Kidney glomerular epithelial cell (primary cell): ENCODE data around the gene MON1B.
A peak's percentile ranks its signal among the peaks of the same experiment; 100 is the strongest.
"Not testable (repeated sequence)": the region's sequence is repeated elsewhere in the genome, so short reads cannot be mapped to it uniquely, and the experiment has no call there.

Source experiments
- DNase-seq: peaks from one replicate; lab custom pipeline; 2025; lab: John Stamatoyannopoulos, UW

MON1B gene

GRCh38 chr16:77197747-77198146, 6.8 kb downstream of the MON1B start:
- no peak for DNase-seq

- DNase-seq, result no peak
Measured at GRCh38 chr16:77199211-77199610, 8.2 kb downstream of the MON1B start, which contains the start of gene SYCE1L. TSS of gene SYCE1L (plus strand) at chr16:77199408. CDS start at chr16:77199452, 44 bp downstream.

- no peak for DNase-seq
Measured at GRCh38 chr16:77206533-77206932, 15.5 kb downstream of the MON1B start.

- no peak for DNase-seq
Measured at GRCh38 chr16:77207030-77207429, 16.0 kb downstream of the MON1B start.

GRCh38 chr16:77208382-77208781, 17.4 kb downstream of the MON1B start:
- DNase-seq, result no peak

- DNase-seq, result peak; percentile 23
Measured at GRCh38 chr16:77211880-77212740, 21.1 kb downstream of the MON1B start.

- peak; percentile 40 for DNase-seq
Measured at GRCh38 chr16:77212741-77213541, 22.0 kb downstream of the MON1B start.

GRCh38 chr16:77213542-77214106, 22.6 kb downstream of the MON1B start:
- peak; percentile 96 for DNase-seq

GRCh38 chr16:77214411-77215138, 23.6 kb downstream of the MON1B start:
- no peak for DNase-seq

GRCh38 chr16:77219437-77219836, 28.4 kb downstream of the MON1B start:
- no peak for DNase-seq

GRCh38 chr16:77220427-77220826, 29.4 kb downstream of the MON1B start:
- DNase-seq, result no peak

- DNase-seq, result no peak
Measured at GRCh38 chr16:77221482-77221881, 30.5 kb downstream of the MON1B start.

- DNase-seq, result no peak
Measured at GRCh38 chr16:77223184-77223583, 32.2 kb downstream of the MON1B start.

- DNase-seq, result no peak
Measured at GRCh38 chr16:77225182-77225581, 34.2 kb downstream of the MON1B start.

- DNase-seq, result no peak
Measured at GRCh38 chr16:77227745-77228144, 36.8 kb downstream of the MON1B start.

GRCh38 chr16:77231047-77231446, 40.1 kb downstream of the MON1B start:
- DNase-seq, result no peak

- no peak for DNase-seq
Measured at GRCh38 chr16:77233799-77234519, 43.0 kb downstream of the MON1B start.

GRCh38 chr16:77234611-77235010, 43.6 kb downstream of the MON1B start:
- DNase-seq, result no peak

- peak; percentile 73 for DNase-seq
Measured at GRCh38 chr16:77236063-77236511, 45.1 kb downstream of the MON1B start.

GRCh38 chr16:77238593-77238992, 47.6 kb downstream of the MON1B start:
- no peak for DNase-seq

GRCh38 chr16:77242471-77242870, 51.5 kb downstream of the MON1B start:
- not testable (repeated sequence) for DNase-seq
